ENCODE data around the gene PRAC2.

GRCh38 chr17:48676963-48677558, 45.9 kb upstream of the PRAC2 start:
- TF ChIP-seq EZH2phosphoT487 (IDR thresholded peaks at IDR 0.05; ENCODE audit: borderline replicate concordance, low read depth) (no peak), MAX (IDR thresholded peaks at IDR 0.05; ENCODE audit: low read depth) (no peak), CTCF (IDR thresholded peaks at IDR 0.05) (no peak), FOSL2 (IDR thresholded peaks at IDR 0.05; ENCODE audit: borderline replicate concordance, low read depth) (no peak), USF1 (IDR thresholded peaks at IDR 0.05; ENCODE audit: borderline replicate concordance, low read depth) (no peak), RFX5 (IDR thresholded peaks at IDR 0.05; ENCODE audit: low read length) (no peak), REST (IDR thresholded peaks at IDR 0.05; ENCODE audit: low read depth, low read length) (no peak), JUND (IDR thresholded peaks at IDR 0.05) (no peak), RAD21 (IDR thresholded peaks at IDR 0.05; ENCODE audit: low read length) (no peak), POLR2AphosphoS5 (IDR thresholded peaks at IDR 0.05; ENCODE audit: low read depth, low read length) (no peak), ELF1 (IDR thresholded peaks at IDR 0.05) (no peak), YY1 (IDR thresholded peaks at IDR 0.05; ENCODE audit: low read depth) (no peak), TAF1 (IDR thresholded peaks at IDR 0.05; ENCODE audit: borderline replicate concordance, low read depth, low read length) (no peak)
